Measurements from ENCODE around the gene TOM1L2.

The TOM1L2 gene

GRCh38 chr17:17934214-17934613 lies 38.0 kb downstream of the TOM1L2 start:
- Histone ChIP-seq H3K9me3 (ENCODE audit: insufficient read depth, low read depth, low read length) (no peaks in the 10 kb centered on the region), H3K27me3 (ENCODE audit: insufficient read depth, low read length) (no peaks in the 10 kb centered on the region), H3K4me3 (ENCODE audit: low read length) (no peak overlapping the region), H3K9ac (ENCODE audit: low read depth, low read length) (no peak overlapping the region), H3K4me1 (ENCODE audit: insufficient read depth, low read length) (peaks cover 15% of the 10 kb centered on the region; the same call in 1 of the 2 replicates), H3K36me3 (ENCODE audit: insufficient read depth, low read length) (no peaks in the 10 kb centered on the region), H3K27ac (ENCODE audit: low read depth, low read length) (no peak overlapping the region)
- 89% methylated on average over 2 of the region's 2 CpGs for WGBS

- H3K27ac ChIP-seq (ENCODE audit: low read depth, low read length) = no peak overlapping the region
- H3K27me3 ChIP-seq (ENCODE audit: insufficient read depth, low read length) = no peaks in the 10 kb centered on the region
- H3K4me1 ChIP-seq (ENCODE audit: insufficient read depth, low read length) = peaks cover 19% of the 10 kb centered on the region; the same call in 1 of the 2 replicates
- H3K9ac ChIP-seq (ENCODE audit: low read depth, low read length) = no peak overlapping the region
- H3K36me3 ChIP-seq (ENCODE audit: insufficient read depth, low read length) = no peaks in the 10 kb centered on the region
- H3K9me3 ChIP-seq (ENCODE audit: insufficient read depth, low read depth, low read length) = no peaks in the 10 kb centered on the region
- H3K4me3 ChIP-seq (ENCODE audit: low read length) = no peak overlapping the region
Measured at GRCh38 chr17:17933775-17934174, 38.4 kb downstream of the TOM1L2 start.

GRCh38 chr17:17931159-17931558 lies 41.0 kb downstream of the TOM1L2 start:
- H3K4me1 ChIP-seq (ENCODE audit: insufficient read depth, low read length) = peaks cover 21% of the 10 kb centered on the region
- no peak overlapping the region for H3K9ac ChIP-seq (ENCODE audit: low read depth, low read length)
- no peaks in the 10 kb centered on the region for H3K9me3 ChIP-seq (ENCODE audit: insufficient read depth, low read depth, low read length)
- H3K4me3 ChIP-seq (ENCODE audit: low read length) = no peak overlapping the region
- H3K27me3 ChIP-seq (ENCODE audit: insufficient read depth, low read length) = no peaks in the 10 kb centered on the region
- H3K36me3 ChIP-seq (ENCODE audit: insufficient read depth, low read length) = no peaks in the 10 kb centered on the region
- H3K27ac ChIP-seq (ENCODE audit: low read depth, low read length) = no peak overlapping the region
- 87% methylated on average over 2 of the region's 2 CpGs for WGBS

- H3K27ac ChIP-seq (ENCODE audit: low read depth, low read length) = no peak overlapping the region
- no peak overlapping the region for H3K4me3 ChIP-seq (ENCODE audit: low read length)
- H3K36me3 ChIP-seq (ENCODE audit: insufficient read depth, low read length) = no peaks in the 10 kb centered on the region
- no peaks in the 10 kb centered on the region for H3K27me3 ChIP-seq (ENCODE audit: insufficient read depth, low read length)
- H3K4me1 ChIP-seq (ENCODE audit: insufficient read depth, low read length) = peaks cover 20% of the 10 kb centered on the region
- no peaks in the 10 kb centered on the region for H3K9me3 ChIP-seq (ENCODE audit: insufficient read depth, low read depth, low read length)
- no peak overlapping the region for H3K9ac ChIP-seq (ENCODE audit: low read depth, low read length)
Measured at GRCh38 chr17:17930674-17931073, 41.5 kb downstream of the TOM1L2 start.

- 74% methylated on average over 2 of the region's 2 CpGs for WGBS
- peaks cover 20% of the 10 kb centered on the region for H3K4me1 ChIP-seq (ENCODE audit: insufficient read depth, low read length)
- no peak overlapping the region for H3K4me3 ChIP-seq (ENCODE audit: low read length)
- no peaks in the 10 kb centered on the region for H3K36me3 ChIP-seq (ENCODE audit: insufficient read depth, low read length)
- no peak overlapping the region for H3K27ac ChIP-seq (ENCODE audit: low read depth, low read length)
- no peaks in the 10 kb centered on the region for H3K27me3 ChIP-seq (ENCODE audit: insufficient read depth, low read length)
- no peaks in the 10 kb centered on the region for H3K9me3 ChIP-seq (ENCODE audit: insufficient read depth, low read depth, low read length)
- H3K9ac ChIP-seq (ENCODE audit: low read depth, low read length) = no peak overlapping the region
Measured at GRCh38 chr17:17929655-17930380, 42.4 kb downstream of the TOM1L2 start.

GRCh38 chr17:17928398-17929287 lies 43.6 kb downstream of the TOM1L2 start:
- peaks cover 20% of the 10 kb centered on the region for H3K4me1 ChIP-seq (ENCODE audit: insufficient read depth, low read length)
- 63% methylated on average over 11 of the region's 12 CpGs for WGBS

GRCh38 chr17:17926840-17927449 lies 45.3 kb downstream of the TOM1L2 start:
- 82% methylated on average over 5 of the region's 5 CpGs for WGBS
- H3K4me1 ChIP-seq (ENCODE audit: insufficient read depth, low read length) = peaks cover 31% of the 10 kb centered on the region

More at GRCh38 chr17:17928398-17929287, 43.6 kb downstream of the TOM1L2 start:
- H3K27ac ChIP-seq (ENCODE audit: low read depth, low read length) = peak overlapping the region; percentile 32; the same call in 1 of the 2 replicates
- H3K27me3 ChIP-seq (ENCODE audit: insufficient read depth, low read length) = no peaks in the 10 kb centered on the region
- H3K9ac ChIP-seq (ENCODE audit: low read depth, low read length) = no peak overlapping the region
- H3K4me3 ChIP-seq (ENCODE audit: low read length) = no peak overlapping the region
- H3K9me3 ChIP-seq (ENCODE audit: insufficient read depth, low read depth, low read length) = no peaks in the 10 kb centered on the region
- no peaks in the 10 kb centered on the region for H3K36me3 ChIP-seq (ENCODE audit: insufficient read depth, low read length)

GRCh38 chr17:17926036-17926435 lies 46.2 kb downstream of the TOM1L2 start:
- peaks cover 39% of the 10 kb centered on the region for H3K4me1 ChIP-seq (ENCODE audit: insufficient read depth, low read length)
- H3K4me3 ChIP-seq (ENCODE audit: low read length) = no peak overlapping the region
- no peak overlapping the region for H3K9ac ChIP-seq (ENCODE audit: low read depth, low read length)
- no peaks in the 10 kb centered on the region for H3K36me3 ChIP-seq (ENCODE audit: insufficient read depth, low read length)
- H3K9me3 ChIP-seq (ENCODE audit: insufficient read depth, low read depth, low read length) = no peaks in the 10 kb centered on the region
- H3K27ac ChIP-seq (ENCODE audit: low read depth, low read length) = no peak overlapping the region
- 82% methylated on average over 4 of the region's 4 CpGs for WGBS
- H3K27me3 ChIP-seq (ENCODE audit: insufficient read depth, low read length) = no peaks in the 10 kb centered on the region

More at GRCh38 chr17:17926840-17927449, 45.3 kb downstream of the TOM1L2 start:
- Histone ChIP-seq H3K4me3 (ENCODE audit: low read length) (no peak overlapping the region), H3K9me3 (ENCODE audit: insufficient read depth, low read depth, low read length) (no peaks in the 10 kb centered on the region), H3K36me3 (ENCODE audit: insufficient read depth, low read length) (no peaks in the 10 kb centered on the region), H3K27me3 (ENCODE audit: insufficient read depth, low read length) (no peaks in the 10 kb centered on the region), H3K9ac (ENCODE audit: low read depth, low read length) (no peak overlapping the region), H3K27ac (ENCODE audit: low read depth, low read length) (no peak overlapping the region)

GRCh38 chr17:17924857-17925250 lies 47.3 kb downstream of the TOM1L2 start:
- H3K9ac ChIP-seq (ENCODE audit: low read depth, low read length) = no peak overlapping the region
- H3K9me3 ChIP-seq (ENCODE audit: insufficient read depth, low read depth, low read length) = no peaks in the 10 kb centered on the region
- no peak overlapping the region for H3K4me3 ChIP-seq (ENCODE audit: low read length)
- no peaks in the 10 kb centered on the region for H3K36me3 ChIP-seq (ENCODE audit: insufficient read depth, low read length)
- H3K27me3 ChIP-seq (ENCODE audit: insufficient read depth, low read length) = no peaks in the 10 kb centered on the region
- no peak overlapping the region for H3K27ac ChIP-seq (ENCODE audit: low read depth, low read length)
- peaks cover 45% of the 10 kb centered on the region for H3K4me1 ChIP-seq (ENCODE audit: insufficient read depth, low read length)

GRCh38 chr17:17924131-17924856 lies 47.9 kb downstream of the TOM1L2 start:
- Histone ChIP-seq H3K27me3 (ENCODE audit: insufficient read depth, low read length) (no peaks in the 10 kb centered on the region), H3K9ac (ENCODE audit: low read depth, low read length) (no peak overlapping the region), H3K27ac (ENCODE audit: low read depth, low read length) (no peak overlapping the region), H3K4me3 (ENCODE audit: low read length) (no peak overlapping the region), H3K9me3 (ENCODE audit: insufficient read depth, low read depth, low read length) (no peaks in the 10 kb centered on the region), H3K4me1 (ENCODE audit: insufficient read depth, low read length) (peaks cover 50% of the 10 kb centered on the region), H3K36me3 (ENCODE audit: insufficient read depth, low read length) (no peaks in the 10 kb centered on the region)
- 98% methylated on average over 4 of the region's 5 CpGs for WGBS
